ENCODE results near the gene TMEM37.

The TMEM37 gene

GRCh38 chr2:119428488-119429224 lies 3.0 kb upstream of the TMEM37 start:
- no peak for DNase-seq (ENCODE audit: low read depth)
- H3K4me3 ChIP-seq (replicated peaks; ENCODE audit: low read depth, low read length): no peak overlapping the region
- TF ChIP-seq, protein P1, sequence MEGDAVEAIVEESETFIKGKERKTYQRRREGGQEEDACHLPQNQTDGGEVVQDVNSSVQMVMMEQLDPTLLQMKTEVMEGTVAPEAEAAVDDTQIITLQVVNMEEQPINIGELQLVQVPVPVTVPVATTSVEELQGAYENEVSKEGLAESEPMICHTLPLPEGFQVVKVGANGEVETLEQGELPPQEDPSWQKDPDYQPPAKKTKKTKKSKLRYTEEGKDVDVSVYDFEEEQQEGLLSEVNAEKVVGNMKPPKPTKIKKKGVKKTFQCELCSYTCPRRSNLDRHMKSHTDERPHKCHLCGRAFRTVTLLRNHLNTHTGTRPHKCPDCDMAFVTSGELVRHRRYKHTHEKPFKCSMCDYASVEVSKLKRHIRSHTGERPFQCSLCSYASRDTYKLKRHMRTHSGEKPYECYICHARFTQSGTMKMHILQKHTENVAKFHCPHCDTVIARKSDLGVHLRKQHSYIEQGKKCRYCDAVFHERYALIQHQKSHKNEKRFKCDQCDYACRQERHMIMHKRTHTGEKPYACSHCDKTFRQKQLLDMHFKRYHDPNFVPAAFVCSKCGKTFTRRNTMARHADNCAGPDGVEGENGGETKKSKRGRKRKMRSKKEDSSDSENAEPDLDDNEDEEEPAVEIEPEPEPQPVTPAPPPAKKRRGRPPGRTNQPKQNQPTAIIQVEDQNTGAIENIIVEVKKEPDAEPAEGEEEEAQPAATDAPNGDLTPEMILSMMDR (IDR thresholded peaks at IDR 0.05; ENCODE audit: low read length, missing control alignments): no peak

GRCh38 chr2:119429225-119429981 lies 2.3 kb upstream of the TMEM37 start:
- no peak overlapping the region for H3K4me3 ChIP-seq (replicated peaks; ENCODE audit: low read depth, low read length)
- TF ChIP-seq, protein P1 (IDR thresholded peaks at IDR 0.05; ENCODE audit: low read length, missing control alignments): no peak
- DNase-seq (ENCODE audit: low read depth): peak; percentile 60

- TF ChIP-seq, protein P1 (IDR thresholded peaks at IDR 0.05; ENCODE audit: low read length, missing control alignments): no peak
- no peak overlapping the region for H3K4me3 ChIP-seq (replicated peaks; ENCODE audit: low read depth, low read length)
- no peak for DNase-seq (ENCODE audit: low read depth)
These were observed 1.6 kb upstream of the TMEM37 start for GRCh38 chr2:119430023-119430498.

- H3K4me3 ChIP-seq (replicated peaks; ENCODE audit: low read depth, low read length): peak overlapping the region; percentile 60
- DNase-seq (ENCODE audit: low read depth): peak; percentile 60
- TF ChIP-seq, protein P1 (IDR thresholded peaks at IDR 0.05; ENCODE audit: low read length, missing control alignments): no peak
These were observed 559 bp downstream of the TMEM37 start for GRCh38 chr2:119431976-119432850.

DNA sequence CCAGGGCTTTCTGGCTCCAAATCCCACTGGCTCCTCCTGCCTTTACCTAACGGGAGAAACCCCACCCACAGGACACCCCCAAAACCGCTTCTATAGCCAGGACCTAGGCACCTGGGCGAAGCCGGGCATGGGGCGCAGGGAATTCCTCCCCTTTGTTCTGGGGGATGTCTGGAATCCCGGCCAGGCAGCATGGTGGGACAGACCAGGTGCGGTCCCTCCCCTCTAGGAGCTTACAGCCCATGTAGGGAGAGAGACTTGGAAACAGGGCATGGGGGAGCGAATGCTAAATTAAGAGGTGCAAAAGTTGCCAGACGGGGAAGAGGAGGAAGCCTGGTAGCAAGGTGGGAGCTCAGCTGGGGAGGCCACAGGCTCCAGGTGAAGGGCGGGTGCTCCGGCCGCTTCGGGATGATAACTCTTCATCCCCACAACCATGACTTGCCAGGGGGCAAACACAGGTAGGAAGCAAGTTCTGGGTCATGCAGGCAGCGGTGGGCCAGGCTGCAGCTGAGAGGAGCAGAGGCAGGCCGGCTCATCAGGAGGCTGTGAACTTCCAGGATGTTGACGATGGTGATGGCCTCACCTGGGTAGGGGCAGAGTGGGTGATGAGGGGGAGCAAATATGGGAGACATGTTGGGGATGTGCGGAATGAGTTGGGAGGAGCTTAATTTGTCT lies 1.3 kb downstream of the TMEM37 start:
- TF ChIP-seq, protein P1 (IDR thresholded peaks at IDR 0.05; ENCODE audit: low read length, missing control alignments): no peak
- peak overlapping the region; percentile 60 for H3K4me3 ChIP-seq (replicated peaks; ENCODE audit: low read depth, low read length)
- DNase-seq (ENCODE audit: low read depth): no peak

GRCh38 chr2:119433636-119434327 lies 2.1 kb downstream of the TMEM37 start:
- TF ChIP-seq, protein P1 (IDR thresholded peaks at IDR 0.05; ENCODE audit: low read length, missing control alignments): no peak
- no peak for DNase-seq (ENCODE audit: low read depth)
- H3K4me3 ChIP-seq (replicated peaks; ENCODE audit: low read depth, low read length): no peak overlapping the region
